PFSK-1 (cell line): ENCODE results near the gene SCRN2.

Experiments used
- FOXP2 ChIP-seq: optimal IDR thresholded peaks from 2 replicates; pipeline ENCODE3; 2011; ENCODE audit warnings: borderline replicate concordance, control low read depth, inconsistent platforms; ENCODE audit not compliant: insufficient read depth; ENCODE audit errors: extremely low read length, extremely low read depth
- POLR2AphosphoS5 ChIP-seq: IDR thresholded peaks from 2 replicates; pipeline ENCODE4 v1.6.1; 2012; ENCODE audit warnings: low read depth, mild to moderate bottlenecking, control low read depth, low read length, moderate library complexity
- SIN3A ChIP-seq: IDR thresholded peaks from 2 replicates; pipeline ENCODE4 v1.6.1; 2012; ENCODE audit warnings: mild to moderate bottlenecking, low read length, moderate library complexity, borderline replicate concordance; ENCODE audit not compliant: insufficient read depth
- TAF1 ChIP-seq: IDR thresholded peaks from 2 replicates; pipeline ENCODE4 v1.6.1; 2012; ENCODE audit warnings: low read length, control low read depth, borderline replicate concordance; ENCODE audit not compliant: insufficient read depth
- TF ChIP-seq, protein P1 (sequence below), 2 experiments: IDR thresholded peaks; 2 replicates each; pipeline versions ENCODE4 v1.6.1 to v1.8.0; 2011 to 2012; ENCODE audit warnings: low read depth in 2 of 2, low read length in 2 of 2, control low read depth in 1 of 2, inconsistent platforms in 1 of 2, mild to moderate bottlenecking in 1 of 2, moderate library complexity in 1 of 2; ENCODE audit not compliant: insufficient read depth in 1 of 2

Gene SCRN2

DNA sequence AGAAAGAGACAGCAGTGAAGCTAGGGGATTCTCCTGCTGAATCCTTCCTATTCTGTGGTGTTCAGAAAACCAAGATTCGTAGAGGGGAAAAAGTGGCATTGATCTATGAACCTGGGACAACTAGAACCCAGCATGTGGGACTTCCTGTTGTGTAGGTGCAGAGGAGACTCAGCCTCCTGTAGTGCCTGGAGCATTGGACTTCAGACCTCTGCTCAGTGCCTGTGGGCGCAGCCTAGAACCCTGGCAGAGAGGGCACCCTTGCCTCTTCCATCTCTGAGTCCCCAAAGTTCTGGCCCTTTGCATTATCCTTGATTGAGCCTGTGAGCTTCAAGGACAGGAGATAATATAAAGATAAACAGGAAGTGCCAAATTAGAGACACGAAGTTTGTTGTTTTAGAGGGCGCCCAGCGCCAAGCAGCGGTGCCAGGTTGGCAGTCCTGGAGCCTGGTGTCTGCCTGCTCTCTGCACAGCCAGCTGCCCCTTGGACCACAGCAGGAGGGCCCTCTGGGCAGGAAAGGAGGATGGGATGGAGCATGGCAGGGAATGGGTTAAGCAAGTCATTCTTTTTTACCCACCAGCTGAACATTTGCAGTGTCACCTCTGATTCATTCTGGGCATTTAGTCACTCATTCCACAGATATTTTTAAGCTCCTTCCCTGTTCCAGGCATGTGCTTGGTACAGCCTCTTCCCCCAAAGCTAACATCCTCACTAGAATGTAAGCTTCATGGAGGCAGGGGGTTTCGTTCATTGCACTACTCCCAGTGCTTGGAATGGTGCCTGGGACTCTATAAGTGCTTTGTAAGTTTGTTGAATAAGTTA, 21.8 kb upstream of the SCRN2 start:
- TF ChIP-seq, protein P1, sequence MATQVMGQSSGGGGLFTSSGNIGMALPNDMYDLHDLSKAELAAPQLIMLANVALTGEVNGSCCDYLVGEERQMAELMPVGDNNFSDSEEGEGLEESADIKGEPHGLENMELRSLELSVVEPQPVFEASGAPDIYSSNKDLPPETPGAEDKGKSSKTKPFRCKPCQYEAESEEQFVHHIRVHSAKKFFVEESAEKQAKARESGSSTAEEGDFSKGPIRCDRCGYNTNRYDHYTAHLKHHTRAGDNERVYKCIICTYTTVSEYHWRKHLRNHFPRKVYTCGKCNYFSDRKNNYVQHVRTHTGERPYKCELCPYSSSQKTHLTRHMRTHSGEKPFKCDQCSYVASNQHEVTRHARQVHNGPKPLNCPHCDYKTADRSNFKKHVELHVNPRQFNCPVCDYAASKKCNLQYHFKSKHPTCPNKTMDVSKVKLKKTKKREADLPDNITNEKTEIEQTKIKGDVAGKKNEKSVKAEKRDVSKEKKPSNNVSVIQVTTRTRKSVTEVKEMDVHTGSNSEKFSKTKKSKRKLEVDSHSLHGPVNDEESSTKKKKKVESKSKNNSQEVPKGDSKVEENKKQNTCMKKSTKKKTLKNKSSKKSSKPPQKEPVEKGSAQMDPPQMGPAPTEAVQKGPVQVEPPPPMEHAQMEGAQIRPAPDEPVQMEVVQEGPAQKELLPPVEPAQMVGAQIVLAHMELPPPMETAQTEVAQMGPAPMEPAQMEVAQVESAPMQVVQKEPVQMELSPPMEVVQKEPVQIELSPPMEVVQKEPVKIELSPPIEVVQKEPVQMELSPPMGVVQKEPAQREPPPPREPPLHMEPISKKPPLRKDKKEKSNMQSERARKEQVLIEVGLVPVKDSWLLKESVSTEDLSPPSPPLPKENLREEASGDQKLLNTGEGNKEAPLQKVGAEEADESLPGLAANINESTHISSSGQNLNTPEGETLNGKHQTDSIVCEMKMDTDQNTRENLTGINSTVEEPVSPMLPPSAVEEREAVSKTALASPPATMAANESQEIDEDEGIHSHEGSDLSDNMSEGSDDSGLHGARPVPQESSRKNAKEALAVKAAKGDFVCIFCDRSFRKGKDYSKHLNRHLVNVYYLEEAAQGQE (IDR thresholded peaks at IDR 0.05; ENCODE audit: insufficient read depth in 1 of 2, low read depth in 2 of 2, low read length in 2 of 2) = no peak
- TF ChIP-seq FOXP2 = no peak

DNA sequence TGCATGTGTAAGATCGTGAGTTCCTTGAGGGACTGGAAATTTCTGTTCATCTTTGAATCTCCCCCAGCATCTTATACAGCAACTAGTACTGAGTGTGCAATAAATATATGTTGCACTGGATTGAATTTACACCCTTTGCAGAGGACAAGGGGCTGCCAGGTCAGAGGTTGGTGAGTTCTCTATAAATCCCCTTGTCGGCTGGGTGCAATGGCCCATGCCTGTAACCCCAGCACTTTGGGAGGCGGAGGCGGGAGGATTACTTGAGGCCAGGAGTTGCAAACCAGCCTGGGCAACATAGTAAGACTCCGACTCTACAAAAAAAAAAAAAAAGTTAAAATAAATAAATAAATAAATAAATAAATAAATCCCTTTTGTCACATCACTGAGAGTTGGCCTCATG, 19.3 kb upstream of the SCRN2 start:
- no peak for TF ChIP-seq TAF1
- TF ChIP-seq POLR2AphosphoS5 = no peak
- TF ChIP-seq FOXP2 = no peak
- TF ChIP-seq, protein P1 (IDR thresholded peaks at IDR 0.05; ENCODE audit: insufficient read depth in 1 of 2, low read depth in 2 of 2, low read length in 2 of 2) = no peak
- no peak for TF ChIP-seq SIN3A

DNA sequence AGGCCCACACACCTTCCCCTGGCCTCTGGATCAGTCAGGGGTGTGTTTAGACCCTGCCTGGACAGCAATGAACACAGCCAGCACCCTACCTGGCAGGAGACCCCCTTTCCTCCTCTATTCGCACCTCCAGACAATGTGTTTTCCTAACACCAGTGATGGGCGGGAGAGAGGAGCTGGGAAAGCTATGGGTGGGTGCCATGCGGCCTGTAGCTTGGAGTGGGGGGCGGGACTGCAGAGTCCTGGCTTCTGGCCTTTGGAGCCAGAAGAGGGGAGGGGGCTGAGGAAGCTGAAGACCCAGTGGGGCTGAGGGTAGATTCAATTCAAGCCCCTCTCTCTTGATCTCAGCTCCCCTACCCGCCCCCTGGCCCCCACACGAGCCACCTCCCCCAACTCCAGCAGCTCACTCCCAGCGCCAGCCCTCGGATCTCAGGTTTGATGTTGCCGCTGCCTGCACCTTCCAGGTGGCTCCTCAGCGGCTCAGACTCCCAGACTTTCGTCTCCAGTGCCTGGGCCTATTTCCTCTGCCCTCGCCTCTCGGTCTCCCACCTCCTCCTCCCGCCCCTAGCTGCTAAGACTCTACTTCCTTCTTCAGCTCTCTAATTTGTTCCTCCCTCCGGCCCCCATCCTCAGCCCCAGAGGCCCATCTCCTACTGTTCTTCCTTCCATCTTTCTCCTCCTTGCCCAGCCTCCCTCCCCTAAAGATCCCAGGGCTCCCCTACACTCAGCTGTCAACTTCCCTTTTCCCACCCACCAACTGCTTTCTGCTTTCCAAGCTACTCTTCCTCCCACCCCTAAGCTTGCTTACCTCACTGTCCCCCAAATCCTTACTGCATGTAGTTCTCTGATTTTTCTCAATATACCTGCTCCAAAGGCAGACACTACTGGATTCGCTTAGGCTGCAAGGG, 16.7 kb upstream of the SCRN2 start:
- TF ChIP-seq FOXP2 = no peak
- no peak for TF ChIP-seq TAF1
- TF ChIP-seq POLR2AphosphoS5 = no peak
- TF ChIP-seq SIN3A = no peak
- TF ChIP-seq, protein P1 (IDR thresholded peaks at IDR 0.05; ENCODE audit: insufficient read depth in 1 of 2, low read depth in 2 of 2, low read length in 2 of 2) = no peak

DNA sequence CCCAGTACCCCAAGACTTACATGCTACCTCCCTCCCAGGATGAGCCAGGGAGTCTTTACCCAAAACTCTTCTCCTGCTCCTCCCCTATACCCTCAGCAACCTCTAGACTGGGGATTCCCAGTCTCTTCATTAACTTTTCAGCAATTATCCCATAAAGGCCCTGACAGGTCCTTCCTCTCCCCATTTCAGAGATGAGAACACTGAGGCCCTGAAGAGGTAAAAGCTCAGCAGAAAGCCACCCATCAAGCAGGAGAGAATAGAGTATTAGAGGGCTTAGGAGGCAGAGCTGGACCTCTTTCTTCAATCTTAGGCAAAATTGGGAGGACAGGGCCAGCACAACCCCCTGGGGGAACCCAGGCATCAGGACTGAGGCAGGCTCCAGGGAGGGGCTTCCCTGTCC, 15.8 kb upstream of the SCRN2 start:
- TF ChIP-seq POLR2AphosphoS5 (no peak), FOXP2 (no peak), SIN3A (no peak), TAF1 (no peak)
- TF ChIP-seq, protein P1 (IDR thresholded peaks at IDR 0.05; ENCODE audit: insufficient read depth in 1 of 2, low read depth in 2 of 2, low read length in 2 of 2) = no peak
